Suprapubic skin (tissue), 4 donors: ENCODE measurements around the gene TMEM253. TPM values are rescaled to one million over a fixed set of nuclear protein-coding genes. Genes with fewer than 3 reads are reported as not detected.
A peak's percentile ranks its signal among the peaks of the same experiment; 100 is the strongest.

Experiments
- DNase-seq, 2 donors: peaks; one replicate each; pipeline ENCODE4 v3.0.0-alpha.2; 2019; ENCODE audit warnings: low spot score in 2 of 2
- H3K27ac ChIP-seq: fragments of 200-600 bp; sonication (generic); one replicate; pipeline ENCODE4 v1.5.1; 2019
- H3K27me3 ChIP-seq: fragments of 200-600 bp; sonication (generic); one replicate; pipeline ENCODE4 v1.5.1; 2019
- H3K36me3 ChIP-seq: fragments of 200-600 bp; sonication (generic); one replicate; pipeline ENCODE4 v1.5.1; 2019
- H3K4me1 ChIP-seq: fragments of 200-600 bp; sonication (generic); one replicate; pipeline ENCODE4 v1.5.1; 2019
- H3K4me3 ChIP-seq: fragments of 200-600 bp; sonication (generic); one replicate; pipeline ENCODE4 v1.5.1; 2019; ENCODE audit warnings: mild to moderate bottlenecking
- H3K9me3 ChIP-seq: fragments of 200-600 bp; sonication (generic); one replicate; pipeline ENCODE4 v1.5.1; 2019
- EP300 ChIP-seq: sonication (generic); formaldehyde crosslinking; IDR thresholded peaks from one replicate; pipeline ENCODE4 v1.6.1; 2017; ENCODE audit warnings: antibody characterized with exemption
- POLR2A ChIP-seq, 2 donors: fragments of 450-650 bp; IDR thresholded peaks; one replicate each; pipeline ENCODE4 v1.6.1; 2017; ENCODE audit warnings: antibody characterized with exemption in 2 of 2, mild to moderate bottlenecking in 2 of 2, moderate library complexity in 2 of 2
- POLR2AphosphoS5 ChIP-seq, 3 donors: sonication (generic); formaldehyde crosslinking; IDR thresholded peaks; one replicate each; pipeline ENCODE4 v1.6.1; 2017; ENCODE audit warnings: antibody characterized with exemption in 3 of 3
- WGBS: methylation state at CpG from one replicate; pipeline ENCODE4 v1.1.5; 2018; 5-methylcytosine and 5-hydroxymethylcytosine counted together
- total RNA-seq, 4 donors: library from RNA; depleted of rRNA; stranded (reverse); fragments of >200 nt; gene quantifications; one replicate each; pipeline ENCODE4 v1.1.0, GENCODE V29; 2016
- TF ChIP-seq, protein P1 (sequence below), 2 donors: fragments of 200-600 bp in 1 of 2; fragments of 450-650 bp in 1 of 2; sonication (generic) in 1 of 2; IDR thresholded peaks; one replicate each; pipeline ENCODE4 v1.5.1; 2016 to 2019; ENCODE audit warnings: antibody characterized with exemption in 2 of 2, mild to moderate bottlenecking in 1 of 2, moderate library complexity in 1 of 2

The TMEM253 gene
- total RNA-seq, 4 donors from 2014 or later: 0.53 to 2.0 (median 0.83) TPM; not detected in 1

DNA sequence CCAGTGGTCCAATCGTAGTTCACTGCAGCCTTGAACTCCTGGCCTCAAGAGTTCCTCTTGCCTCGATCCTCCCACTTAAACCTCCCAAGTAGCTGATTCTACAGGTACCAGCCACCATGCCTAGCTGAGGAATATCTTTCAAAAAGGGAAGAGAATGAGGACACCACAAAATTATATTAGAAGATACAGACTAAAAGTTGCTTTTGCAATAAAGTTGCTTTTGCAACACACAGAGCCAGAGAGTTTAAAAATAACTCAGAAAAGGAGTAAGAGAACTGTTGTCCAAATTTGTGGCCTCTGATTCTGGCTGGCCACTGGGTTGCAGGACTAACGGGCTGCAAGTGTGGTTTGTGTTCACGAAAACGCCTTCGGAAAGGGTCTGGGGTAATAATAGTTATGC, 19.8 kb downstream of the TMEM253 start:
- no peaks in the 10 kb centered on the region for H3K4me1 ChIP-seq
- H3K36me3 ChIP-seq: no peaks in the 10 kb centered on the region
- TF ChIP-seq, protein P1, sequence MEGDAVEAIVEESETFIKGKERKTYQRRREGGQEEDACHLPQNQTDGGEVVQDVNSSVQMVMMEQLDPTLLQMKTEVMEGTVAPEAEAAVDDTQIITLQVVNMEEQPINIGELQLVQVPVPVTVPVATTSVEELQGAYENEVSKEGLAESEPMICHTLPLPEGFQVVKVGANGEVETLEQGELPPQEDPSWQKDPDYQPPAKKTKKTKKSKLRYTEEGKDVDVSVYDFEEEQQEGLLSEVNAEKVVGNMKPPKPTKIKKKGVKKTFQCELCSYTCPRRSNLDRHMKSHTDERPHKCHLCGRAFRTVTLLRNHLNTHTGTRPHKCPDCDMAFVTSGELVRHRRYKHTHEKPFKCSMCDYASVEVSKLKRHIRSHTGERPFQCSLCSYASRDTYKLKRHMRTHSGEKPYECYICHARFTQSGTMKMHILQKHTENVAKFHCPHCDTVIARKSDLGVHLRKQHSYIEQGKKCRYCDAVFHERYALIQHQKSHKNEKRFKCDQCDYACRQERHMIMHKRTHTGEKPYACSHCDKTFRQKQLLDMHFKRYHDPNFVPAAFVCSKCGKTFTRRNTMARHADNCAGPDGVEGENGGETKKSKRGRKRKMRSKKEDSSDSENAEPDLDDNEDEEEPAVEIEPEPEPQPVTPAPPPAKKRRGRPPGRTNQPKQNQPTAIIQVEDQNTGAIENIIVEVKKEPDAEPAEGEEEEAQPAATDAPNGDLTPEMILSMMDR (IDR thresholded peaks at IDR 0.05): no peak
- TF ChIP-seq POLR2AphosphoS5 (IDR thresholded peaks at IDR 0.05): no peak
- TF ChIP-seq POLR2A (IDR thresholded peaks at IDR 0.05): no peak
- no peak for TF ChIP-seq EP300
- no peaks in the 10 kb centered on the region for H3K27me3 ChIP-seq
- H3K27ac ChIP-seq: no peak overlapping the region
- no peak for DNase-seq
- 86% methylated on average over 6 of the region's 6 CpGs for WGBS
- H3K4me3 ChIP-seq: no peak overlapping the region
- H3K9me3 ChIP-seq: no peaks in the 10 kb centered on the region

DNA sequence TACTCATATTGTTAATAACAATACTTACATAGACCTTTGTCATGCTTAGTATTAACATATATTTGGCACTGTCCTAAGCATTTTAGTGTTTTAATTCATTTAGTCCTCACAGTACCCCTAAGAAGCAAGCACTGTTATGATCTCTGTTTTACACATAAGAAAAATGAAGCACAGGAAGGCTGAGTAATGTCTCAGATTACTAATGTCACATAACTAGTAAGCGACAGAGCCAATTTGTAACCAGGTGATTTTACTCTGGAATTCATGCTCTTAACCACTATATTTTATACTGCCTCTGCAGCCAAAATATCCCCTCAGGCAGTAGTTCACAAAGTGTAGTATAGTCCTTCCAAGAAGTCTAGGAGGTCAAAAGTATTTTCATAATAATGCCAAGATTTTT, 20.3 kb downstream of the TMEM253 start:
- WGBS: 48% methylated on average over 1 of the region's 1 CpG
- no peak for DNase-seq
- TF ChIP-seq EP300 (no peak), POLR2AphosphoS5 (IDR thresholded peaks at IDR 0.05) (no peak), POLR2A (IDR thresholded peaks at IDR 0.05) (no peak)
- TF ChIP-seq, protein P1 (IDR thresholded peaks at IDR 0.05): no peak

DNA sequence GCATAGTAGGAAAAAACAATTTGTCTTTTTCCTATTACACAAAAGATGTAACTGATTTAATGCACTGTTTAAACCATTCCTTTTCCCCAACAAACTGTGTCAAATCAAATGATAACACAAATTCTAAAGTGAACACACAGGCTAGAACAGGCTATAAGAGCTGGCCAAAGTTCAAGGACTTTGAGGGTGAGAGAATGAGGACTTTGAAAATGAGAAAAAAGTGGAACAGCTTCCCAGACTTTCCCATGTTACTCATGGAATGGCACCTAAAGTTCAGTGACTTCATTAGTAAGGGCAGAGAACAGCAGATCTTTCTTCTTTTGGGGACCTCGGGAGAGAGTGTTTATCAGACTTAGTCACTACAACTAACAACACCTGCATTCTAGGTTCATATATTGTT, 22.6 kb downstream of the TMEM253 start:
- H3K36me3 ChIP-seq: no peaks in the 10 kb centered on the region
- TF ChIP-seq, protein P1 (IDR thresholded peaks at IDR 0.05): no peak
- no peak for TF ChIP-seq EP300
- TF ChIP-seq POLR2A (IDR thresholded peaks at IDR 0.05): no peak
- no peak for TF ChIP-seq POLR2AphosphoS5 (IDR thresholded peaks at IDR 0.05)
- 53% methylated on average over 1 of the region's 1 CpG for WGBS
- DNase-seq: no peak
- no peak overlapping the region for H3K4me3 ChIP-seq
- no peaks in the 10 kb centered on the region for H3K27me3 ChIP-seq
- no peaks in the 10 kb centered on the region for H3K9me3 ChIP-seq
- H3K4me1 ChIP-seq: no peaks in the 10 kb centered on the region
- H3K27ac ChIP-seq: no peak overlapping the region

More for the DNA sequence above, 20.3 kb downstream of the TMEM253 start:
- H3K4me3 ChIP-seq: no peak overlapping the region
- H3K27ac ChIP-seq: no peak overlapping the region
- no peaks in the 10 kb centered on the region for H3K4me1 ChIP-seq
- no peaks in the 10 kb centered on the region for H3K36me3 ChIP-seq
- H3K9me3 ChIP-seq: no peaks in the 10 kb centered on the region
- no peaks in the 10 kb centered on the region for H3K27me3 ChIP-seq

DNA sequence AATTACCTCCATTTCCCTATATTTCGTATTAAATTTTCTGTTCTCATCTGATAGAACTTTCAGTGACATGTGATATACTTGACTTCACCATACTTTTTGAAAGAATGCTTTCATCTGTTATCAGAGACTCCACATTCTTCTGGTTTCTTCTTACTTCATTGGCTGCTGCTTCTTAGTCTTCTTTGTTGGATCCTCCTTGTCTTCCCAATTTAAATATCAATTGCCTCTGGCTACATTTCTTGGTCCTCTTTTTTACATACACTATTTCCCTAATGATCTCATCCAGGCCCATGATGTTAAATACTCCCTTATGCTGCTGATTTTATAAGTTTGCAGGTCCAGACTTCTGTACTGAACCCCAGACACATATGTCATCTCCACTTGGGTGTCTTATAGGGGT, 33.0 kb downstream of the TMEM253 start:
- H3K27ac ChIP-seq: no peak overlapping the region
- H3K4me1 ChIP-seq: no peaks in the 10 kb centered on the region
- H3K4me3 ChIP-seq: no peak overlapping the region
- H3K9me3 ChIP-seq: no peaks in the 10 kb centered on the region
- no peaks in the 10 kb centered on the region for H3K36me3 ChIP-seq
- WGBS: 50% methylated on average over 1 of the region's 1 CpG
- no peaks in the 10 kb centered on the region for H3K27me3 ChIP-seq
- TF ChIP-seq POLR2AphosphoS5 (IDR thresholded peaks at IDR 0.05) (no peak), EP300 (no peak), POLR2A (IDR thresholded peaks at IDR 0.05) (no peak)
- TF ChIP-seq, protein P1 (IDR thresholded peaks at IDR 0.05): no peak
- DNase-seq: no peak

DNA sequence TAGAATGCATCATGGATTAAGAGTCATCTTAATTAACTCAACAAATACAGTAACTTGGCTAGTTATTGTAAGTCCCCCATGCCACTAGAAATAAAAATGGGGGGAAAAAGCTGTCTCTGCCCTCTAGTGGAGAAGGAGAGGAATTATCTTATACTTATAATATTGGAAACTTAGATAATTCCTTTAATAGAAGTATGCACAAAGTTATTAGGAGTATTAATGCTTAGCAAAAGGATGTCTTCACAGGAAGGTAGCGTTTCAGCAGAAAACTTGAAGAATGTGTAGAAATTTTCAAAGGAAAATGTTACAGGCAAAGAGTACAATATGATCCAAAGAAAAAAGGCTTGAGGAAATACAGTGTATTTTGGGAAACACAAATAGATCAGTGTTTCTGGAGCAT, 35.2 kb downstream of the TMEM253 start:
- H3K27me3 ChIP-seq: no peaks in the 10 kb centered on the region
- 34% methylated on average over 1 of the region's 1 CpG for WGBS
- TF ChIP-seq, protein P1 (IDR thresholded peaks at IDR 0.05): peak; percentile 9 to 45
- TF ChIP-seq POLR2A (IDR thresholded peaks at IDR 0.05) (no peak), EP300 (no peak), POLR2AphosphoS5 (IDR thresholded peaks at IDR 0.05) (no peak)
- no peak for DNase-seq
- no peak overlapping the region for H3K4me3 ChIP-seq
- no peaks in the 10 kb centered on the region for H3K4me1 ChIP-seq
- no peak overlapping the region for H3K27ac ChIP-seq
- no peaks in the 10 kb centered on the region for H3K36me3 ChIP-seq
- no peaks in the 10 kb centered on the region for H3K9me3 ChIP-seq
